Neural cell (in vitro differentiated cells): ENCODE data around the gene ITGA2B. TPM values are rescaled to one million over a fixed set of nuclear protein-coding genes. Genes with fewer than 3 reads are reported as not detected.

Experiments used
- H2AFZ ChIP-seq: fragments of 200-600, 300-800 bp; sonication (generic), shearing (Covaris generic); 2 replicates; pipeline ENCODE4 v1.6.0; 2014; ENCODE audit warnings: low read depth, mild to moderate bottlenecking, antibody characterized with exemption, low read length, moderate library complexity
- H3F3A ChIP-seq: fragments of 200-600 bp; shearing (Covaris generic); 2 replicates; pipeline ENCODE4 v1.6.1; 2016; ENCODE audit warnings: mild to moderate bottlenecking, moderate library complexity, mixed read lengths, antibody characterized with exemption, low read length; ENCODE audit not compliant: insufficient read depth, poor library complexity, severe bottlenecking
- H3K27ac ChIP-seq: fragments of 200-600, 300-800 bp; sonication (generic), shearing (Covaris generic); 2 replicates; pipeline ENCODE4 v1.5.1; 2014; ENCODE audit warnings: mild to moderate bottlenecking, low read length, moderate library complexity
- H3K27me3 ChIP-seq: fragments of 300-800, 200-600 bp; sonication (generic), shearing (Covaris generic); 2 replicates; pipeline ENCODE4 v1.6.0; 2014; ENCODE audit warnings: mild to moderate bottlenecking, low read depth, low read length, moderate library complexity; ENCODE audit not compliant: insufficient read depth
- H3K36me3 ChIP-seq: fragments of 300-800, 200-600 bp; sonication (generic), shearing (Covaris generic); 2 replicates; pipeline ENCODE4 v1.5.1; 2014; ENCODE audit warnings: mild to moderate bottlenecking, antibody characterized with exemption, low read length, moderate library complexity; ENCODE audit not compliant: insufficient read depth
- H3K4me2 ChIP-seq: fragments of 300-800, 200-600 bp; sonication (generic), shearing (Covaris generic); 2 replicates; pipeline ENCODE4 v1.6.0; 2014; ENCODE audit warnings: mild to moderate bottlenecking, low read length
- H3K4me3 ChIP-seq: fragments of 300-800, 200-600 bp; sonication (generic), shearing (Covaris generic); 2 replicates; pipeline ENCODE4 v1.5.1; 2014; ENCODE audit warnings: mild to moderate bottlenecking, low read length, moderate library complexity
- H3K79me2 ChIP-seq: fragments of 200-600 bp; shearing (Covaris generic); replicated peaks from 2 replicates; pipeline ENCODE4 v1.6.0; 2014; ENCODE audit warnings: mild to moderate bottlenecking, low read length, moderate library complexity; ENCODE audit not compliant: insufficient read depth
- H3K9ac ChIP-seq: fragments of 300-800, 200-600 bp; sonication (generic), shearing (Covaris generic); 2 replicates; pipeline ENCODE4 v1.6.1; 2016; ENCODE audit warnings: mild to moderate bottlenecking, low read length, mixed read lengths
- H3K9me2 ChIP-seq: fragments of 200-600 bp; shearing (Covaris generic); 2 replicates; pipeline ENCODE4 v1.6.1; 2016; ENCODE audit warnings: mild to moderate bottlenecking, low read length, mixed read lengths; ENCODE audit not compliant: insufficient read depth
- H3K9me3 ChIP-seq: fragments of 200-600, 300-800 bp; sonication (generic), shearing (Covaris generic); 2 replicates; pipeline ENCODE4 v1.6.1; 2016; ENCODE audit warnings: mild to moderate bottlenecking, mixed run types, low read length, moderate library complexity, mixed read lengths
- H4K20me1 ChIP-seq: fragments of 200-600 bp; shearing (Covaris generic); 2 replicates; pipeline ENCODE4 v1.6.1; 2016; ENCODE audit warnings: mild to moderate bottlenecking, mixed run types; ENCODE audit not compliant: insufficient read depth
- EP300 ChIP-seq: fragments of 450-650 bp; conservative IDR thresholded peaks from 2 replicates; pipeline ENCODE4 v1.6.1; 2014; ENCODE audit warnings: antibody characterized with exemption, mild to moderate bottlenecking, moderate library complexity; ENCODE audit not compliant: poor library complexity, severe bottlenecking
- EZH2 ChIP-seq: fragments of 200-600, 300-800 bp; shearing (Covaris generic), sonication (generic); IDR thresholded peaks from 2 replicates; pipeline ENCODE4 v1.6.1; 2014; ENCODE audit warnings: antibody characterized with exemption, low read length, borderline replicate concordance, mild to moderate bottlenecking; ENCODE audit not compliant: insufficient read depth, poor library complexity, severe bottlenecking
- MXI1 ChIP-seq: fragments of 450-650 bp; conservative IDR thresholded peaks from 2 replicates; pipeline ENCODE4 v1.6.1; 2014; ENCODE audit warnings: antibody characterized with exemption, mild to moderate bottlenecking; ENCODE audit not compliant: poor library complexity, severe bottlenecking
- POLR2AphosphoS5 ChIP-seq: IDR thresholded peaks from 2 replicates; pipeline ENCODE4 v1.6.1; 2012
- RAD21 ChIP-seq: fragments of 450-650 bp; conservative IDR thresholded peaks from 2 replicates; pipeline ENCODE4 v1.6.1; 2014; ENCODE audit warnings: antibody characterized with exemption, mild to moderate bottlenecking, moderate library complexity
- SMC3 ChIP-seq: fragments of 450-650 bp; conservative IDR thresholded peaks from 2 replicates; pipeline ENCODE4 v1.6.1; 2014; ENCODE audit warnings: antibody characterized with exemption, mild to moderate bottlenecking, moderate library complexity; ENCODE audit not compliant: poor library complexity
- TAF1 ChIP-seq: IDR thresholded peaks from 2 replicates; pipeline ENCODE4 v1.6.1; 2012; ENCODE audit warnings: low read depth
- polyA plus RNA-seq: library from polyadenylated mRNA; depleted of rRNA; stranded (reverse); fragments of >200 nt; gene quantifications from 2 replicates; pipeline ENCODE4 v1.2.3, GENCODE V29; 2014
- TF ChIP-seq, protein P1 (sequence below): IDR thresholded peaks from 2 replicates; pipeline ENCODE4 v1.6.1; 2012; ENCODE audit warnings: borderline replicate concordance
- TF ChIP-seq, protein P2 (sequence below): fragments of 450-650 bp; IDR thresholded peaks from 2 replicates; pipeline ENCODE4 v1.5.1; 2014; ENCODE audit warnings: antibody characterized with exemption, mild to moderate bottlenecking, moderate library complexity; ENCODE audit not compliant: poor library complexity, severe bottlenecking

ITGA2B gene
- polyA plus RNA-seq, 1 donor from 2014 or later: 3.1 TPM

DNA sequence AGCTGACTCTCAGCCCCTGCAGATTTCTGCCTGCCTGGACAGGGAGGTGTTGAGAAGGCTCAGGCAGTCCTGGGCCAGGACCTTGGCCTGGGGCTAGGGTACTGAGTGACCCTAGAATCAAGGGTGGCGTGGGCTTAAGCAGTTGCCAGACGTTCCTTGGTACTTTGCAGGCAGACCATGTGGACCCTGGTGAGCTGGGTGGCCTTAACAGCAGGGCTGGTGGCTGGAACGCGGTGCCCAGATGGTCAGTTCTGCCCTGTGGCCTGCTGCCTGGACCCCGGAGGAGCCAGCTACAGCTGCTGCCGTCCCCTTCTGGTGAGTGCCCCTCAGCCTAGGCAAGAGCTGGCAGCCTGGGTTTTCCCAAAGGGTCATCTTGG is 40.5 kb downstream of the ITGA2B start:
- Histone ChIP-seq H3K9me2 (no peaks in the 10 kb centered on the region), H3K9me3 (no peaks in the 10 kb centered on the region), H3K9ac (no peak overlapping the region), H3K27me3 (no peaks in the 10 kb centered on the region), H3K4me3 (no peak overlapping the region), H3K79me2 (no peaks in the 10 kb centered on the region), H3F3A (no peaks in the 10 kb centered on the region), H3K27ac (no peak overlapping the region), H2AFZ (no peak overlapping the region), H4K20me1 (peaks cover 4% of the 10 kb centered on the region), H3K4me2 (no peak overlapping the region), H3K36me3 (no peaks in the 10 kb centered on the region)
- TF ChIP-seq EP300: no peak
- TF ChIP-seq EZH2: no peak
- TF ChIP-seq SMC3: no peak
- no peak for TF ChIP-seq MXI1
- TF ChIP-seq, protein P1, sequence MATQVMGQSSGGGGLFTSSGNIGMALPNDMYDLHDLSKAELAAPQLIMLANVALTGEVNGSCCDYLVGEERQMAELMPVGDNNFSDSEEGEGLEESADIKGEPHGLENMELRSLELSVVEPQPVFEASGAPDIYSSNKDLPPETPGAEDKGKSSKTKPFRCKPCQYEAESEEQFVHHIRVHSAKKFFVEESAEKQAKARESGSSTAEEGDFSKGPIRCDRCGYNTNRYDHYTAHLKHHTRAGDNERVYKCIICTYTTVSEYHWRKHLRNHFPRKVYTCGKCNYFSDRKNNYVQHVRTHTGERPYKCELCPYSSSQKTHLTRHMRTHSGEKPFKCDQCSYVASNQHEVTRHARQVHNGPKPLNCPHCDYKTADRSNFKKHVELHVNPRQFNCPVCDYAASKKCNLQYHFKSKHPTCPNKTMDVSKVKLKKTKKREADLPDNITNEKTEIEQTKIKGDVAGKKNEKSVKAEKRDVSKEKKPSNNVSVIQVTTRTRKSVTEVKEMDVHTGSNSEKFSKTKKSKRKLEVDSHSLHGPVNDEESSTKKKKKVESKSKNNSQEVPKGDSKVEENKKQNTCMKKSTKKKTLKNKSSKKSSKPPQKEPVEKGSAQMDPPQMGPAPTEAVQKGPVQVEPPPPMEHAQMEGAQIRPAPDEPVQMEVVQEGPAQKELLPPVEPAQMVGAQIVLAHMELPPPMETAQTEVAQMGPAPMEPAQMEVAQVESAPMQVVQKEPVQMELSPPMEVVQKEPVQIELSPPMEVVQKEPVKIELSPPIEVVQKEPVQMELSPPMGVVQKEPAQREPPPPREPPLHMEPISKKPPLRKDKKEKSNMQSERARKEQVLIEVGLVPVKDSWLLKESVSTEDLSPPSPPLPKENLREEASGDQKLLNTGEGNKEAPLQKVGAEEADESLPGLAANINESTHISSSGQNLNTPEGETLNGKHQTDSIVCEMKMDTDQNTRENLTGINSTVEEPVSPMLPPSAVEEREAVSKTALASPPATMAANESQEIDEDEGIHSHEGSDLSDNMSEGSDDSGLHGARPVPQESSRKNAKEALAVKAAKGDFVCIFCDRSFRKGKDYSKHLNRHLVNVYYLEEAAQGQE: no peak
- no peak for TF ChIP-seq TAF1
- TF ChIP-seq POLR2AphosphoS5: no peak
- no peak for TF ChIP-seq RAD21
- TF ChIP-seq, protein P2, sequence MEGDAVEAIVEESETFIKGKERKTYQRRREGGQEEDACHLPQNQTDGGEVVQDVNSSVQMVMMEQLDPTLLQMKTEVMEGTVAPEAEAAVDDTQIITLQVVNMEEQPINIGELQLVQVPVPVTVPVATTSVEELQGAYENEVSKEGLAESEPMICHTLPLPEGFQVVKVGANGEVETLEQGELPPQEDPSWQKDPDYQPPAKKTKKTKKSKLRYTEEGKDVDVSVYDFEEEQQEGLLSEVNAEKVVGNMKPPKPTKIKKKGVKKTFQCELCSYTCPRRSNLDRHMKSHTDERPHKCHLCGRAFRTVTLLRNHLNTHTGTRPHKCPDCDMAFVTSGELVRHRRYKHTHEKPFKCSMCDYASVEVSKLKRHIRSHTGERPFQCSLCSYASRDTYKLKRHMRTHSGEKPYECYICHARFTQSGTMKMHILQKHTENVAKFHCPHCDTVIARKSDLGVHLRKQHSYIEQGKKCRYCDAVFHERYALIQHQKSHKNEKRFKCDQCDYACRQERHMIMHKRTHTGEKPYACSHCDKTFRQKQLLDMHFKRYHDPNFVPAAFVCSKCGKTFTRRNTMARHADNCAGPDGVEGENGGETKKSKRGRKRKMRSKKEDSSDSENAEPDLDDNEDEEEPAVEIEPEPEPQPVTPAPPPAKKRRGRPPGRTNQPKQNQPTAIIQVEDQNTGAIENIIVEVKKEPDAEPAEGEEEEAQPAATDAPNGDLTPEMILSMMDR: no peak

DNA sequence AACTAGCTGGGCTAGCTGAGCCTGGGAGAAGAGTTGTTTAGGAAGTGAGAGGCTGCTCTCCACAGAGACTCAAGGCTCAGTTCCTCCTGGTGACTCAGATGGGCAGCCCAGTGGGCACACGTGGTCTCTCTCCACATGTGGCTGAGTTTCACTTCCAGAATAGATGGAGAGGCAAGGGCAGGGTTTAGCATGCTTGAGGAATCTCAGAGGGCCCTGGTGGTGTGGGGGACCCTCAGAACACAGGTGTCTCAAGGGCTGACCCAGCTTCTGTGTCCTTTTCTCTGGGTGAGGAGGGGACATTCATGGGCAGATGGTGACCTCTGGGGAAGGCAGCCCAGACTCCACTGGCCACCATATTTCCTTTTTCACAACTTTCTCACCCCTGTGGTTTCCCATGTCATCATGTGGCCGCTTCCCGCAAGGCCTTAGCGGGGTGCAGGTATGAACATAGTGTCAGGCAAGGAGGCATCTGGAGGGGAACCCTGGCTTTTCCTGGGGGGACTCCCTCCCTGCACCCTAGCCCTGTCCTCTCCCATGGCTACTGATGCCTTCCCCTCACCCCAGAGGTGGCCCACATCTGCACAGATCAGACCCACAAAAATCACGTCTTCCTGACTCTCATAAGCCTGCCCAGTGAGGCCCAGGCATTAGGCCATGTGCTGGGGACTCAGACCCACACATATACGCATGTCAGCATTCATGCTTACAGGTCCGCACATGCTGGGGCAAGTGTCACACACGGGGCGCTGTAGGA is 41.0 kb downstream of the ITGA2B start:
- Histone ChIP-seq H2AFZ (no peak overlapping the region), H3K79me2 (no peaks in the 10 kb centered on the region), H3K36me3 (no peaks in the 10 kb centered on the region), H3K4me3 (no peak overlapping the region), H3K9ac (no peak overlapping the region), H3K9me3 (no peaks in the 10 kb centered on the region), H3K9me2 (no peaks in the 10 kb centered on the region), H3K4me2 (no peak overlapping the region), H3F3A (no peaks in the 10 kb centered on the region), H3K27me3 (no peaks in the 10 kb centered on the region), H4K20me1 (peaks cover 4% of the 10 kb centered on the region), H3K27ac (no peak overlapping the region)
- TF ChIP-seq TAF1 (no peak), EP300 (no peak), MXI1 (no peak), RAD21 (no peak), SMC3 (no peak), EZH2 (no peak), POLR2AphosphoS5 (no peak)
- TF ChIP-seq, protein P1: no peak
- TF ChIP-seq, protein P2: no peak
